ENCODE measurements around the gene UBXN4. TPM values are rescaled to one million over a fixed set of nuclear protein-coding genes. Genes with fewer than 3 reads are reported as not detected.

UBXN4 gene
- total RNA-seq, 4 donors from 2014 or later = 45.5 to 54.4 (median 51.1) TPM

DNA sequence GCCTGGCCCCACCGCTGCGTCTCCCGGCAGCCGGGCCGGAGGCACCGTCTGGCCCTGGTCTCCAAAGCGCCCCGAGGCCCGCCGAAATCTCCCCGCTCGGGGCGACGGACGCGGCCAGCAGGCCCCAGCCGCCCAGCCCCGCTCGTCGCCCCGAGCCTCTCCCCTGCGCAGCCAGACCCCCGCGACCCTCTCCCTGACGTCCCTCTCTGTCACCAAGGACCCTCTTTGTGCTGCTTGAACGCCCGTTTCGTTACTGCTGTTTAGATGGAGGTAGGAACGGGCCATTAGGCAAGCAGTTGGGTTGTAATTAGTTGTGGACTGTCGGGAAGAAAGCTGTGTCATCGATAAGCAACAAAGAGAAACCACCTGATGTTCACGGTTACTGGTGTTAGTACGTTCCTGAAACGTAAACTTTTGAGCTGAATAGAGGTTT, 686 bp downstream of the UBXN4 start:
- Histone ChIP-seq H3K9me3 (no peaks in the 10 kb centered on the region), H3K4me1 (peaks cover 27 to 43% (median 39%) of the 10 kb centered on the region in 4 donors), H3K4me3 (peak overlapping the region; percentile 94 to 99 (median 96)), H3K27me3 (no peaks in the 10 kb centered on the region), H3K36me3 (peaks cover 0 to 6% (median 1%) of the 10 kb centered on the region in 4 donors), H3K27ac (replicated peaks in 1 of 4) (peak overlapping the region; percentile 98 to 100 (median 100))
- TF ChIP-seq POLR2AphosphoS5 (IDR thresholded peaks at IDR 0.05) = peak; percentile 40 to 48
- no peak for TF ChIP-seq EP300 (IDR thresholded peaks at IDR 0.05)
- no peak for DNase-seq (ENCODE audit: extremely low spot score)
- intact Hi-C loops (cut with DNase I) = loop anchor here (5.0 to 10.0 kb wide), 3 partner anchors 132 to 242 kb away; partner anchors contain the start of genes DARS1, MCM6, R3HDM1 and ZRANB3
- 0% methylated on average over 29 of the region's 34 CpGs for WGBS

- peak overlapping the region; percentile 36 to 100 (median 98) for H3K27ac ChIP-seq (replicated peaks in 1 of 4)
- peak overlapping the region in 2 of 4 donors; percentile 94 to 99 for H3K4me3 ChIP-seq
- H3K36me3 ChIP-seq = peaks cover 3 to 20% (median 12%) of the 10 kb centered on the region in 4 donors
- peaks cover 27 to 43% (median 41%) of the 10 kb centered on the region in 4 donors for H3K4me1 ChIP-seq
- 81% methylated on average over 1 of the region's 1 CpG for WGBS
- H3K27me3 ChIP-seq = no peaks in the 10 kb centered on the region
- DNase-seq (ENCODE audit: extremely low spot score) = no peak
- intact Hi-C loops (cut with DNase I) = loop anchor here (5.0 to 10.0 kb wide), 3 partner anchors 131 to 241 kb away; partner anchors contain the start of genes DARS1, MCM6, R3HDM1 and ZRANB3
- TF ChIP-seq, protein P1, sequence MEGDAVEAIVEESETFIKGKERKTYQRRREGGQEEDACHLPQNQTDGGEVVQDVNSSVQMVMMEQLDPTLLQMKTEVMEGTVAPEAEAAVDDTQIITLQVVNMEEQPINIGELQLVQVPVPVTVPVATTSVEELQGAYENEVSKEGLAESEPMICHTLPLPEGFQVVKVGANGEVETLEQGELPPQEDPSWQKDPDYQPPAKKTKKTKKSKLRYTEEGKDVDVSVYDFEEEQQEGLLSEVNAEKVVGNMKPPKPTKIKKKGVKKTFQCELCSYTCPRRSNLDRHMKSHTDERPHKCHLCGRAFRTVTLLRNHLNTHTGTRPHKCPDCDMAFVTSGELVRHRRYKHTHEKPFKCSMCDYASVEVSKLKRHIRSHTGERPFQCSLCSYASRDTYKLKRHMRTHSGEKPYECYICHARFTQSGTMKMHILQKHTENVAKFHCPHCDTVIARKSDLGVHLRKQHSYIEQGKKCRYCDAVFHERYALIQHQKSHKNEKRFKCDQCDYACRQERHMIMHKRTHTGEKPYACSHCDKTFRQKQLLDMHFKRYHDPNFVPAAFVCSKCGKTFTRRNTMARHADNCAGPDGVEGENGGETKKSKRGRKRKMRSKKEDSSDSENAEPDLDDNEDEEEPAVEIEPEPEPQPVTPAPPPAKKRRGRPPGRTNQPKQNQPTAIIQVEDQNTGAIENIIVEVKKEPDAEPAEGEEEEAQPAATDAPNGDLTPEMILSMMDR (IDR thresholded peaks at IDR 0.05) = no peak
- no peak for TF ChIP-seq EP300 (IDR thresholded peaks at IDR 0.05)
- TF ChIP-seq POLR2AphosphoS5 (IDR thresholded peaks at IDR 0.05) = no peak
- TF ChIP-seq POLR2A (IDR thresholded peaks at IDR 0.05; ENCODE audit: low read depth) = no peak
- no peaks in the 10 kb centered on the region for H3K9me3 ChIP-seq
Measured at GRCh38 chr2:135743860-135744259, 2.2 kb downstream of the UBXN4 start.

GRCh38 chr2:135744760-135745314, 3.2 kb downstream of the UBXN4 start:
- H3K27ac ChIP-seq (replicated peaks in 1 of 4) = peak overlapping the region in 3 of 4 donors; percentile 2 to 100 (median 18)
- TF ChIP-seq POLR2A (IDR thresholded peaks at IDR 0.05; ENCODE audit: low read depth) = no peak
- TF ChIP-seq, protein P1 (IDR thresholded peaks at IDR 0.05) = no peak
- TF ChIP-seq POLR2AphosphoS5 (IDR thresholded peaks at IDR 0.05) = no peak
- no peak for TF ChIP-seq EP300 (IDR thresholded peaks at IDR 0.05)

GRCh38 chr2:135745545-135745944, 3.9 kb downstream of the UBXN4 start:
- Histone ChIP-seq H3K4me1 (peaks cover 27 to 43% (median 41%) of the 10 kb centered on the region in 4 donors), H3K4me3 (no peak overlapping the region), H3K36me3 (peaks cover 10 to 37% (median 23%) of the 10 kb centered on the region in 4 donors), H3K27me3 (no peaks in the 10 kb centered on the region), H3K27ac (replicated peaks in 1 of 4) (peak overlapping the region in 2 of 4 donors; percentile 2 to 18), H3K9me3 (no peaks in the 10 kb centered on the region)
- TF ChIP-seq POLR2AphosphoS5 (IDR thresholded peaks at IDR 0.05) (no peak), POLR2A (IDR thresholded peaks at IDR 0.05; ENCODE audit: low read depth) (no peak), EP300 (IDR thresholded peaks at IDR 0.05) (no peak)
- TF ChIP-seq, protein P1 (IDR thresholded peaks at IDR 0.05) = no peak
- intact Hi-C loops (cut with DNase I) = loop anchor here (10.0 kb wide), 2 partner anchors 129 to 239 kb away; partner anchors contain the start of genes DARS1 and MCM6
- whole genome bisulfite sequencing = 53% methylated on average over 4 of the region's 4 CpGs
- no peak for DNase-seq (ENCODE audit: extremely low spot score)

More at GRCh38 chr2:135744760-135745314, 3.2 kb downstream of the UBXN4 start:
- 84% methylated on average over 5 of the region's 5 CpGs for WGBS
- Histone ChIP-seq H3K27me3 (no peaks in the 10 kb centered on the region), H3K9me3 (no peaks in the 10 kb centered on the region), H3K36me3 (peaks cover 5 to 30% (median 17%) of the 10 kb centered on the region in 4 donors), H3K4me3 (no peak overlapping the region), H3K4me1 (peaks cover 27 to 43% (median 41%) of the 10 kb centered on the region in 4 donors)
- intact Hi-C loops (cut with DNase I) = loop anchor here (5.0 to 10.0 kb wide), 3 partner anchors 130 to 240 kb away; partner anchors contain the start of genes DARS1, MCM6, R3HDM1 and ZRANB3
- no peak for DNase-seq (ENCODE audit: extremely low spot score)

DNA sequence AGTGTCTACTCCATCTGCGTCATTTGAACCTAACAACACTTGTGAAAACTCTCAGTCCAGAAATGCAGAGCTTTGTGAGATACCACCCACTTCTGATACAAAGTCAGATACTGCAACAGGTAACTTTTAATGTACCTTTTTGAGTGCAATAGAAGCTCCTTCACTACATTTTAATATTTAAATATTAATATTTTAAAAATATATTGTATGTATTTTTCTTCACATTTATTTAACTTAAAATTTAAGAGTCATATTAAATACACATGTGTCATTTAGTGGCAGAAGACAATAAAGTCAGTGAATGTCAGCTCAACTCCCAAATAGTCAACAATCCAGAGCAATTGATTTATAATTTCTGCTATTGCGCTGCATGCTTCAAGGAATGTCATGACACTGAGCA, 13.9 kb downstream of the UBXN4 start:
- no peak overlapping the region for H3K4me3 ChIP-seq
- peaks cover 60 to 96% (median 82%) of the 10 kb centered on the region in 4 donors for H3K36me3 ChIP-seq
- intact Hi-C loops (cut with DNase I) = no loop called here
- no peak for DNase-seq (ENCODE audit: extremely low spot score)
- WGBS = 100% methylated on average over 2 of the region's 2 CpGs
- TF ChIP-seq, protein P1 (IDR thresholded peaks at IDR 0.05) = no peak
- TF ChIP-seq POLR2AphosphoS5 (IDR thresholded peaks at IDR 0.05) = no peak
- no peak for TF ChIP-seq POLR2A (IDR thresholded peaks at IDR 0.05; ENCODE audit: low read depth)
- TF ChIP-seq EP300 (IDR thresholded peaks at IDR 0.05) = no peak
- H3K4me1 ChIP-seq = no peaks in the 10 kb centered on the region
- no peak overlapping the region for H3K27ac ChIP-seq (replicated peaks in 1 of 4)
- H3K9me3 ChIP-seq = peaks cover 0 to 15% (median 9%) of the 10 kb centered on the region in 4 donors
- H3K27me3 ChIP-seq = no peaks in the 10 kb centered on the region
